GM12872 (cell line): ENCODE results near the gene ZNF618.

Experiments used
- TF ChIP-seq, protein P1 (sequence below): IDR thresholded peaks from 3 replicates; pipeline ENCODE4 v1.5.1; 2011; ENCODE audit warnings: low read depth, mild to moderate bottlenecking, low read length, moderate library complexity; ENCODE audit not compliant: insufficient read depth

The ZNF618 gene

DNA sequence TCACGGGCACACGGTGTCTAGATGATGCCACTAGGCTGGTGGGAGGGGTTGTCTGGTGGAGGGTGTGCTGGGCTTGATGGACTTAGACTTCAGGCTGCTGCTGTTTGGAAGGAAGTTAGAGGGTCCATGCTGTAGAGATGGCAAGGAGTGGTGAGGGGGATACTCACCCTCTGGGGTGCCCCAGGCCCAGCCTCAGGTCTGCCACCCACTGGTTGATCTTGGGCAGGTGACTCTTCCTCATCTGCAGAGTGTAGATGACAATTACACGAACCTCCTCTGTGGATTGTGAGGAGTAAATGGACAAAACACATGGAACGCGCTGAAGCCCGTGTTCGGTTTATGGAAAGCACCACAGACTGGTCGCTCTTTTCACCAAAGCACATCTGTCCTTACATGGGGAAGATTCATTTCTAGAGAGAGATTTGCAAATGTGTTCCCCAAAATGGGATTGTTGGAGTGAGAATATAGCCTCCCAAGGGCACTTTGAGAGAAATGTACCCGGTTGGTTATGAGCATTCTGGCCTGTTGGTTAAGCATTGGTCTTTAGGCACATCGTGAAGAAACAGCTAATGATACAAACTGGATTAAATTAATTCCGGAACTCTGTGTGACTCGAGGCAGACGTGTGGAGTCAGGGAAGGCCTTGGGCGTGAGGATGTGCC lies 58.2 kb downstream of the ZNF618 start:
- TF ChIP-seq, protein P1, sequence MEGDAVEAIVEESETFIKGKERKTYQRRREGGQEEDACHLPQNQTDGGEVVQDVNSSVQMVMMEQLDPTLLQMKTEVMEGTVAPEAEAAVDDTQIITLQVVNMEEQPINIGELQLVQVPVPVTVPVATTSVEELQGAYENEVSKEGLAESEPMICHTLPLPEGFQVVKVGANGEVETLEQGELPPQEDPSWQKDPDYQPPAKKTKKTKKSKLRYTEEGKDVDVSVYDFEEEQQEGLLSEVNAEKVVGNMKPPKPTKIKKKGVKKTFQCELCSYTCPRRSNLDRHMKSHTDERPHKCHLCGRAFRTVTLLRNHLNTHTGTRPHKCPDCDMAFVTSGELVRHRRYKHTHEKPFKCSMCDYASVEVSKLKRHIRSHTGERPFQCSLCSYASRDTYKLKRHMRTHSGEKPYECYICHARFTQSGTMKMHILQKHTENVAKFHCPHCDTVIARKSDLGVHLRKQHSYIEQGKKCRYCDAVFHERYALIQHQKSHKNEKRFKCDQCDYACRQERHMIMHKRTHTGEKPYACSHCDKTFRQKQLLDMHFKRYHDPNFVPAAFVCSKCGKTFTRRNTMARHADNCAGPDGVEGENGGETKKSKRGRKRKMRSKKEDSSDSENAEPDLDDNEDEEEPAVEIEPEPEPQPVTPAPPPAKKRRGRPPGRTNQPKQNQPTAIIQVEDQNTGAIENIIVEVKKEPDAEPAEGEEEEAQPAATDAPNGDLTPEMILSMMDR, result no peak

DNA sequence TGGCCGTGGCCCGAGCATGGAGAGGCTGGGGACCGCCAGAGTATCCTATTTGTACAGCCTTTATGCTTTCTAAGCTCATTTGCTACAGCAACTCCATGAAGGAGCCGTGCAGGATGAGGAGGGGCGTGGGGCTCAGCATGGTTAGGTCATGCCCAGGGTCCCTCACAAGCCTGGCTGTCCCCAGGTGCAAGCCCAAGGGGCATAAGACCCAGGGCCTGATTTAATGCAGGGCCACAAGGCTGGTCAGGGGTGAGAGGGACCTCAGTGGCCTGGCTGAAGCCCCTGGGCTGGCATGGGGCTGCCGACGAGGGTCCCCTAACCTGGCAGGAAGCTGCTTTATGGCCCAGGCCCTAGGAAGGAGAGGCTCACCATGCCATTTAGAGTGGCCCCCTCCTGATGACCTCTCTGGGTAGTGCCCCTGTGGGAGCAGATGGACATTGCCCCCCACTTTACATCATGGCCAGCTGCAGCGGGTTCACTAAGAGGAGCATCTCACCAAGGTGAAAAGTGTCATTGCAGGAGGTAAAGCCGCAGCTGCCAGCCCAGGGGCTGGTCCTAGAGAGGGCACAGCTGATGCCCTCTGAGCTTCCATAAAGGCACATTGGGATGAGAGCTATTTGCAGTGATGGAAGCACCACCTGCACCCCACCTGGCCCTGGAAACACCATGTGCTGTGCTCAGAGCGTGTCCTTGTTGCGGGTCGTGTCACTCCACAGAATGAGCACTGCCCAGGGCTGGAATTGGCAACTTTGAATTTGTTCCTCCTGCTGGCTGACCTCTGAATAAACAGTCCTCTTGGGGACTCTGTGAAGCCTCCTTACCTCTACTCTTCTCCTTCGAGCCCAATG lies 58.9 kb downstream of the ZNF618 start:
- TF ChIP-seq, protein P1, result no peak

DNA sequence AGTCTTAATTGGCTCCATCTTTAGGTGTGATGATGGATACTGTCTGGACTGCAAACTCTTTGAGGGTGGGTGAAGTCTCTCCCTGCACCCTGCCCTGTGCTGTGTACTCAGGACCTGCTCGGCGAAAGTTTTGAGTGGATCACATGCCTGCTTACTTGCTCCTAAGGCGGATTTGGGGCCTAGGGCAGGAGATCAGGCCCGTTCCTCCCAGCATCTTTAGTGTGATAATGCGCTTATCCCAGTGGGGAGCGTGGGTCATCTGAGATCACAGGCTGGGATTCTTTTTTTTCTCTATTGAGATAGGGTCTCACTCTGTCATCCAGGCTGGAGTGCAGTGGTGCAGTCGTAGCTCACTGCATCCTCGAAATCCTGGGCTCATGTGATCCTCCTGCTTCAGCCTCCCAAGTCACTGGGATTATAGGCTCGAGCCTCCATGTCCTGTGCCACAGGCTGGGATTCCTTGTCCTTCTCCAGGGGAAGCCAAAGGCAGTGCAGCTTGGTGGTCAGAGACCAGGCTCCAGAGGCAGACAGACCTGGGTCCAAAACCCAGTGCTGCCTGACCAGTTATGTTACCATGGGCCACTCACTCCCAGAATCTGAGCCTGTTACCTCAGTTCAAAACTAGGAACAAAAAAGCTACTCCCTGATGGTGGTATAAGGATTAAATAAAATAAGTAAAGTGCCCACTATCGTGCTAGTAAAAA lies 59.7 kb downstream of the ZNF618 start:
- TF ChIP-seq, protein P1, result no peak

DNA sequence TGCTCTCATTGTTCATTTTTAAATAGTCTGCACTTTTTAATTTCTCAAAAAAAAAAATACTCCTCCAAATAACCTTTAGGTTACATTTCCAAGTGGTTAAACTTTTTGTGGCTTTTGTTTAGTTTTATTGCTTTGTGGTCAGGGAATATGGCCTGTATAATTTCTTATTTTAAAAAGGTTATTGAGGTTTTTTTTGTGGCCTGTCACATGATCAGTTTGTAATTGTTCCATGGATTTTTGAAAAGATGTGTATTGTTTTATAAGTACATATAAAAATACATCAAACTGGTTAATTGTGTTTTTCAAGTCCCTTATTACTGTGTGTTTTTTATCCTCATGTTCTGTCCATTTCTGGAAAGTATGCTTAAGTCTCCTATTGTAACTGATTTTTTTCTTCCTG lies 64.0 kb downstream of the ZNF618 start:
- TF ChIP-seq, protein P1, result no peak

DNA sequence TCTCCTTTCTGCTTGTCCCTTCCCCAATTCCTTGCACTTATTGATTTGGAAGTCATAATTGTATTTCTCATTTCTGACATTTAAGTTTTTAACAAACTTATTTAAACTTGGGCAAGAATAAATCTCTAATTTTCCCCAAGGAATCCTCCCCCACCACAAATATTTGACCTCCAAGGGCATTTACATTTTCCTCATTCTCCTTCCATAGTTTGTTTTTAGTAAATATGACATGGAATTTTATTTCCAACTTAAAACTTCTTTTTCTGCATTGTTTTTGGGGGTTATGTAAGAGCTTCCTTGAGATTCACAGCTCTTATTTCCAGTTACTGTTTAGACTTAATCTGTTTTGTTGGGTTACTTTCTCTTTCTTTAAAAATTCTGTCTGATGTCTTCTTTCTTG lies 64.9 kb downstream of the ZNF618 start:
- TF ChIP-seq, protein P1, result no peak

DNA sequence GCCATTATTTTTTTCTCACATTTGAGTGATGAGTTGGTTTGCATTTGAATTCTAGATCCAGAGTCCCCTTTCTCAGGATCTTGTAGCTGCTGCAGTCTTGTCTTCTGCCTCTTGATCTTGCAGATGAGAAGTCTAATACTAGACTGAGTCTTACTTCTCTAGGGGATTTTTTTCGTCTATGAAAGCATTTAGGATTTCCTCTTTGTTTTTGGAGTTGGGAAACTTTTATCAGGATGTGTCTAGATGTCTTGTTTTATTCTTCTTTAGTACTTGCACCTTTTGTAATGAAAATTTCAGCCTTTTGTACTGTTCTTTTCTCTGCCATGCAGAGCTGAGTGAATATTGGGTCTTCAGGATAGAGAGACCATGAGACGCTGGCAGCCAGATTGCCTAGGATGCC lies 65.4 kb downstream of the ZNF618 start:
- TF ChIP-seq, protein P1, result no peak

DNA sequence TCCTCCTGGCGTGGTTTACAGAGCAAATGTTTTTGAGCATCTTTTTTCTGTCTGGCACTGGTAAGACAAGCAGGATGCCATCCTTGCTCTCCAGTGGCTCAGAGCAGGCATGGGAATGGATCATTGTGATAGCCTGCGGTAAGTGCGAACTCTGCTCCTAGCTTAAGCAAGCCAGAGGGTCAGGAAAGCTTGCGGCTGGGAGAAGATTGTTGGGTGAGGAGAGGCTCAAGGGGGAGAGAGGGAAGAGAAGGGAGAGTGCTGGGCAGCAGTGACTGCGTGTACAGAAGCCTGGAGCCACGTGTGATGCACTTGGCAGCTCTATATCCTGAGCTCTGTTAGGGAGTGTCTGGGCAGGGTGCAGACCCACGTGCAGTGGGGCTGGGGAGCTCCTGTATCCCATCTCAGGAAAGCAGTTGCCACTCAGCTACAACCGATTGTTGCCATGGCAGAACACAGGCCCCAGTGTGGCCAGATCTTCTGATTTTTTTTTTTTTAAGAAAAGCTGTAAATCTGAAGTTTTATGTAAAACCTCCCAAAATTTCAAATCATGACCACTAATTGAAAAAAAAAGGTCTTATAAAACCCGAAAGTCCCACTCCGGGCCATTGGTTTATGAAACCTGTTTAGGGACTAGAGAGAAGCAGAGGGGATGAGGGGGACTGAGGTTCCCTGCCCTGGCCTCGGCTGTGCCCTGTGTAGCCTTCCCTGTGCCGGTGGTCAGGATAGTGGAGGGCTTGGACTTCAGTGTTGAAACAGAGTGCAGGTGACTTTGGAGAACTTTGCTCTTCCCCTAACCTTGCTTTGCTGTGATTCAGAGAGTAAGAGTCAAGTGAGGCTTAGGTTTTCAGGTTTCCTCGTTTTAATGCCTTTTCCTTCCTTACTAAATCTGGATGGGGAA lies 67.3 kb downstream of the ZNF618 start:
- TF ChIP-seq, protein P1, result no peak
